ENCODE results near the gene NDOR1.

- TF ChIP-seq JUND (IDR thresholded peaks at IDR 0.05; ENCODE audit: low read length) (no peak), CEBPB (IDR thresholded peaks at IDR 0.05; ENCODE audit: low read depth, low read length) (no peak)
Observed at GRCh38 chr9:137159105-137160053, 46.1 kb upstream of the NDOR1 start.

Measured in H1 (cell line).